Upper lobe of left lung (tissue), 4 donors: ENCODE data around the gene CAMK2N1.

ENCODE experiments used
- CTCF ChIP-seq, 6 experiments: fragments of 450-650 bp in 4 of 6; fragments of 200-600 bp in 2 of 6; sonication (generic) in 2 of 6; IDR thresholded peaks; one replicate each; pipeline ENCODE4 v1.5.1; 2016 to 2019; ENCODE audit warnings: antibody characterized with exemption in 6 of 6
- EP300 ChIP-seq, 4 donors: sonication (generic); formaldehyde crosslinking; IDR thresholded peaks; one replicate each; pipeline ENCODE4 v1.5.1; 2017; ENCODE audit warnings: antibody characterized with exemption in 4 of 4, control low read depth in 2 of 4

GRCh38 chr1:20432891-20433290 is 53.1 kb downstream of the CAMK2N1 start:
- TF ChIP-seq CTCF (IDR thresholded peaks at IDR 0.05): no peak
- TF ChIP-seq EP300 (IDR thresholded peaks at IDR 0.05): no peak
